Neural progenitor cell (in vitro differentiated cells): Measurements from ENCODE around the gene ITGA11. TPM values are rescaled to one million over a fixed set of nuclear protein-coding genes. Genes with fewer than 3 reads are reported as not detected.

Experiments
- DNase-seq: peaks from one replicate; pipeline ENCODE4 v3.0.0-alpha.2; 2016; ENCODE audit warnings: low spot score
- H2AFZ ChIP-seq: fragments of 200-600 bp; sonication (generic); replicated peaks from 2 replicates; pipeline ENCODE4 v1.6.1; 2016; ENCODE audit warnings: antibody characterized with exemption
- H3F3A ChIP-seq: fragments of 200-600 bp; sonication (generic); 2 replicates; pipeline ENCODE4 v1.6.1; 2016; ENCODE audit warnings: antibody characterized with exemption, low read depth
- H3K27ac ChIP-seq: fragments of 200-600 bp; sonication (generic); 2 replicates; pipeline ENCODE4 v1.5.1; 2016; ENCODE audit warnings: mild to moderate bottlenecking
- H3K27me3 ChIP-seq: fragments of 200-600 bp; sonication (generic); 2 replicates; pipeline ENCODE4 v1.6.1; 2016; ENCODE audit warnings: mild to moderate bottlenecking, moderate library complexity
- H3K36me3 ChIP-seq: fragments of 200-600 bp; sonication (generic); 2 replicates; pipeline ENCODE4 v1.5.1; 2016
- H3K4me1 ChIP-seq: fragments of 200-600 bp; sonication (generic); 2 replicates; pipeline ENCODE4 v1.6.1; 2016; ENCODE audit warnings: mixed run types
- H3K4me2 ChIP-seq: fragments of 200-600 bp; sonication (generic); 2 replicates; pipeline ENCODE4 v1.6.1; 2016
- H3K4me3 ChIP-seq: fragments of 200-600 bp; sonication (generic); 2 replicates; pipeline ENCODE4 v1.5.1; 2016
- H3K79me2 ChIP-seq: fragments of 200-600 bp; sonication (generic); 2 replicates; pipeline ENCODE4 v1.6.1; 2016; ENCODE audit warnings: low read depth
- H3K9ac ChIP-seq: fragments of 200-600 bp; sonication (generic); 2 replicates; pipeline ENCODE4 v1.6.1; 2016
- H3K9me3 ChIP-seq: fragments of 200-600 bp; sonication (generic); 2 replicates; pipeline ENCODE4 v1.5.1; 2016; ENCODE audit warnings: low read depth
- H4K20me1 ChIP-seq: fragments of 200-600 bp; sonication (generic); 2 replicates; pipeline ENCODE4 v1.6.1; 2016; ENCODE audit warnings: low read depth
- H3K27ac Mint-ChIP-seq: 3 replicates; pipeline ENCODE4 v1.8.0; 2021; ENCODE audit warnings: mixed read lengths
- H3K27me3 Mint-ChIP-seq: 2 replicates; pipeline ENCODE4 v1.8.0; 2022; ENCODE audit warnings: low read depth, mild to moderate bottlenecking, inconsistent platforms, moderate library complexity, mixed read lengths; ENCODE audit not compliant: insufficient read depth
- H3K36me3 Mint-ChIP-seq: 3 replicates; pipeline ENCODE4 v1.8.0; 2021; ENCODE audit warnings: mixed read lengths
- H3K4me1 Mint-ChIP-seq: 3 replicates; pipeline ENCODE4 v1.8.0; 2021; ENCODE audit warnings: mixed read lengths
- H3K4me3 Mint-ChIP-seq: 3 replicates; pipeline ENCODE4 v1.8.0; 2021; ENCODE audit warnings: mild to moderate bottlenecking, moderate library complexity, mixed read lengths
- H3K9me3 Mint-ChIP-seq: 3 replicates; pipeline ENCODE4 v1.8.0; 2020; ENCODE audit warnings: mixed read lengths
- EZH2 ChIP-seq: fragments of 200-600 bp; sonication (generic); IDR thresholded peaks from 2 replicates; pipeline ENCODE4 v1.6.1; 2017; ENCODE audit warnings: antibody characterized with exemption, mild to moderate bottlenecking, moderate library complexity
- EZH2phosphoT487 ChIP-seq: fragments of 200-600 bp; sonication (generic); IDR thresholded peaks from 2 replicates; pipeline ENCODE4 v1.6.1; 2017; ENCODE audit warnings: antibody characterized with exemption
- total RNA-seq: library from RNA; depleted of rRNA; stranded (reverse); fragments of >200 nt; gene quantifications from 2 replicates; pipeline ENCODE4 v1.2.3, GENCODE V29; 2015; ENCODE audit warnings: low replicate concordance
- TF ChIP-seq, protein P1 (sequence below): fragments of 200-600 bp; sonication (generic); IDR thresholded peaks from 2 replicates; pipeline ENCODE4 v1.5.1; 2017; ENCODE audit warnings: antibody characterized with exemption, mild to moderate bottlenecking

Gene ITGA11
- total RNA-seq, 1 donor from 2014 or later, result not detected

DNA sequence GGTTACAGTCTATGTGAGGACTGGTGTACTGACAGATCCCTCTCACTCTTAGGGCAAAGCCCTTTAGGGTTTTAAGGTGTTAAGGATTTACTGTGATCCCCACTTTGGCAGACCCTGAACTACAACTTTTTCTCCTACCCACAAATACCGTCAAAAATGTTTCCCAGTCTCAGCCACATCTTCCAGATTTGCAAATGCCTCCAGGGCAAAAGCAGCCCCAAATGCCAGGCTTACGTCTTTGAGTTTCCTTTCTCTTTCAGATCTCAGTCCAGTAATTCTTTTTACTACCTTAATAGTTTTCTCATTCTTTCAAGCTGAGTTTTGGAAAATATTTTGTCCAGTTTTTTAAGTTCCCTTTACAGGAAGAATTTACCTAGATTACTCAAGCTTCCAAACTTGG is 13.4 kb upstream of the ITGA11 start:
- Mint-ChIP-seq H3K4me1 (no peaks in the 10 kb centered on the region), H3K27ac (no peak overlapping the region), H3K9me3 (no peaks in the 10 kb centered on the region), H3K36me3 (no peaks in the 10 kb centered on the region), H3K4me3 (no peak overlapping the region), H3K27me3 (peaks cover 11% of the 10 kb centered on the region)
- Histone ChIP-seq H3K36me3 (no peaks in the 10 kb centered on the region), H3K4me1 (peaks cover 6% of the 10 kb centered on the region), H3F3A (no peaks in the 10 kb centered on the region), H3K27me3 (no peaks in the 10 kb centered on the region), H3K9ac (no peak overlapping the region), H3K4me3 (no peak overlapping the region), H2AFZ (no peak overlapping the region), H3K4me2 (no peak overlapping the region), H3K9me3 (no peaks in the 10 kb centered on the region), H4K20me1 (no peaks in the 10 kb centered on the region), H3K27ac (no peak overlapping the region), H3K79me2 (no peaks in the 10 kb centered on the region)
- DNase-seq, result no peak
- TF ChIP-seq, protein P1, sequence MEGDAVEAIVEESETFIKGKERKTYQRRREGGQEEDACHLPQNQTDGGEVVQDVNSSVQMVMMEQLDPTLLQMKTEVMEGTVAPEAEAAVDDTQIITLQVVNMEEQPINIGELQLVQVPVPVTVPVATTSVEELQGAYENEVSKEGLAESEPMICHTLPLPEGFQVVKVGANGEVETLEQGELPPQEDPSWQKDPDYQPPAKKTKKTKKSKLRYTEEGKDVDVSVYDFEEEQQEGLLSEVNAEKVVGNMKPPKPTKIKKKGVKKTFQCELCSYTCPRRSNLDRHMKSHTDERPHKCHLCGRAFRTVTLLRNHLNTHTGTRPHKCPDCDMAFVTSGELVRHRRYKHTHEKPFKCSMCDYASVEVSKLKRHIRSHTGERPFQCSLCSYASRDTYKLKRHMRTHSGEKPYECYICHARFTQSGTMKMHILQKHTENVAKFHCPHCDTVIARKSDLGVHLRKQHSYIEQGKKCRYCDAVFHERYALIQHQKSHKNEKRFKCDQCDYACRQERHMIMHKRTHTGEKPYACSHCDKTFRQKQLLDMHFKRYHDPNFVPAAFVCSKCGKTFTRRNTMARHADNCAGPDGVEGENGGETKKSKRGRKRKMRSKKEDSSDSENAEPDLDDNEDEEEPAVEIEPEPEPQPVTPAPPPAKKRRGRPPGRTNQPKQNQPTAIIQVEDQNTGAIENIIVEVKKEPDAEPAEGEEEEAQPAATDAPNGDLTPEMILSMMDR, result no peak
- no peak for TF ChIP-seq EZH2
- TF ChIP-seq EZH2phosphoT487, result no peak

DNA sequence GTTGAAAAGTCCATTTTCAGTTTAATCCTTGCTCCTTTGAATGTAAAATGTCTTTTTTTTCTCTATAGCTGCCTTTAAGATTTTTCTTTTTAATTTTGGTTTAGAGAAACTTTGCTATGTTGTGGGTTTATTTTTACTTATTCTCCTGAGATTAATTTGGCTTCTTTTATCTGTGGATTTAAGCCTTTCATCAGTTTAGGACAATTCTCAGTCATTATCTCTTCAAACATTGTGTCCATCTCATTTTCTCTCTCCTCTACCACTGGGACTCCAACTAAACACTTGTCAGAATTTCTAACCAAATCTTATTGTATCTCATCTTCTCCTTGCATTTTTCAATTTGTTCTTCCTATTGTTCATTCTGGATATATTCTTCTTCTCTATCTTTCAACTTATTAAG is 12.4 kb upstream of the ITGA11 start:
- Histone ChIP-seq H3K79me2 (no peaks in the 10 kb centered on the region), H2AFZ (no peak overlapping the region), H3K9me3 (no peaks in the 10 kb centered on the region), H3K4me2 (no peak overlapping the region), H3K27me3 (no peaks in the 10 kb centered on the region), H4K20me1 (no peaks in the 10 kb centered on the region), H3K4me1 (peaks cover 4% of the 10 kb centered on the region), H3K4me3 (no peak overlapping the region), H3K36me3 (no peaks in the 10 kb centered on the region), H3F3A (no peaks in the 10 kb centered on the region), H3K27ac (no peak overlapping the region), H3K9ac (no peak overlapping the region)
- Mint-ChIP-seq H3K27me3 (peaks cover 8% of the 10 kb centered on the region), H3K27ac (no peak overlapping the region), H3K4me1 (no peaks in the 10 kb centered on the region), H3K36me3 (no peaks in the 10 kb centered on the region), H3K4me3 (no peak overlapping the region), H3K9me3 (no peaks in the 10 kb centered on the region)
- TF ChIP-seq EZH2 (no peak), EZH2phosphoT487 (no peak)
- TF ChIP-seq, protein P1, result no peak
- no peak for DNase-seq

DNA sequence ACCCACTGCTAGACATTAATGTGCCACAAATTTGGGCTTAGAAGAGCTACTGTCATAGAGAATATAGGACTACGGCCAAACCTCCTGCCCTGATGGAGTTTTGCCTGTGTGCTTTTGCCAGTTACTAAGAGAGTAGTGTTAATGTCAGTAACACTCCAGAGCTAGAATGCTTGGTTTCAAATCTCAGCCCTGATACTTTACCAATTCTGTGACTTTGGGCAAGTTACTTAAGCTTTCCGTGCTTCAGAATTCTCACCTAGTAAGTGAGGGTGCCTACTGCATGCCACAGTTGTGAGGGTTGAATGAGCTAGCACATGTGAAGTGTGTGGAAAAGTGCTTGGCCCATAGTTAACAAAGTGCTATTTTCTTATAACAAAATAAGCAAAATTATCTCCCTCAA is 10.9 kb upstream of the ITGA11 start:
- Histone ChIP-seq H3F3A (no peaks in the 10 kb centered on the region), H3K9ac (no peak overlapping the region), H3K36me3 (no peaks in the 10 kb centered on the region), H3K27ac (no peak overlapping the region), H2AFZ (no peak overlapping the region), H4K20me1 (no peaks in the 10 kb centered on the region), H3K27me3 (peaks cover 4% of the 10 kb centered on the region), H3K4me1 (no peaks in the 10 kb centered on the region), H3K79me2 (no peaks in the 10 kb centered on the region), H3K9me3 (no peaks in the 10 kb centered on the region), H3K4me2 (no peak overlapping the region), H3K4me3 (no peak overlapping the region)
- TF ChIP-seq EZH2phosphoT487 (no peak), EZH2 (no peak)
- TF ChIP-seq, protein P1, result no peak
- Mint-ChIP-seq H3K4me1 (no peaks in the 10 kb centered on the region), H3K27ac (no peak overlapping the region), H3K36me3 (no peaks in the 10 kb centered on the region), H3K27me3 (peaks cover 7% of the 10 kb centered on the region), H3K4me3 (no peak overlapping the region), H3K9me3 (no peaks in the 10 kb centered on the region)
- no peak for DNase-seq

DNA sequence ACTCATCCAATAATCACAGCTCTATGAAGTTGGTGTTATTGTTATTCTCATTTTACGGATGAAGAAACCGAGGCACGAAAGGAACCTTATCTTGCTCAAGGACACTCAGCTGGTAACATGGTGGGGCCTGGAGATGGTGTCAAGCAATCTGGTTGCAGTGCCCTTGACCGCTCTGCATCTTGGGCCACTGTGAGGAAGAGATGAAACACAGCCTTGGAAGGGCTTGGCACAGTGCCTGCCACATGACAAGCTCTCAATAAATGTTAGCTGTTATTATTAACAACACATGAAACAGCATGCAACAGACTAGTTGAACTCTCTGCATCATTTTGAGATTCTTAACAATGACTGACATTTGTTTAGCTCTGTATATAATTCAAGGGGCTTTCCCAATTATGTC is 10.1 kb upstream of the ITGA11 start:
- Mint-ChIP-seq H3K27me3 (peaks cover 3% of the 10 kb centered on the region), H3K27ac (no peak overlapping the region), H3K4me3 (no peak overlapping the region), H3K9me3 (no peaks in the 10 kb centered on the region), H3K36me3 (no peaks in the 10 kb centered on the region), H3K4me1 (no peaks in the 10 kb centered on the region)
- Histone ChIP-seq H3K9ac (no peak overlapping the region), H3K36me3 (no peaks in the 10 kb centered on the region), H3K27ac (no peak overlapping the region), H3F3A (no peaks in the 10 kb centered on the region), H3K4me2 (no peak overlapping the region), H3K4me3 (no peak overlapping the region), H4K20me1 (no peaks in the 10 kb centered on the region), H2AFZ (no peak overlapping the region), H3K79me2 (no peaks in the 10 kb centered on the region), H3K4me1 (no peaks in the 10 kb centered on the region), H3K9me3 (no peaks in the 10 kb centered on the region), H3K27me3 (peaks cover 4% of the 10 kb centered on the region)
- no peak for DNase-seq
- TF ChIP-seq, protein P1, result no peak
- TF ChIP-seq EZH2phosphoT487 (no peak), EZH2 (no peak)
